ENCODE results near the gene HMMR.

HMMR gene

DNA sequence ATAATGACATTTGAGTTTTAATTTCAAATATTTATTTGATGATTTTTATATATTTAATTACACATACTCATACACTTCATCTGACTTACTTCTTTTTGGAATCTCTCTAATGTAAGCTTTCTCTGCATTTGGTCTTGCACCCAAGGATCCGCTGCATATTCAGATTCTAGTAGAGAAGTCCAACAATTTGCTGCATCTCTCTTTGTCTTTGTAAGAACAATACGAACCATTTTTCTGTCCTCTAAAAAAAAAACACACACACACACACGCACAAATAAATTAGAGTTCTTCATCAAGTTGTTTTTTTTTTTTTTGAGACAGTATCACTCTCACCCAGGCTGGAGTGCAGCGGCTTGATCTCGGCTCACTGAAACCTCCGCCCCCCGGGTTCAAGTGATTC, 3.6 kb upstream of the HMMR start:
- no peak for DNase-seq (ENCODE audit: low read depth in 2 of 3, low spot score in 1 of 3)

DNA sequence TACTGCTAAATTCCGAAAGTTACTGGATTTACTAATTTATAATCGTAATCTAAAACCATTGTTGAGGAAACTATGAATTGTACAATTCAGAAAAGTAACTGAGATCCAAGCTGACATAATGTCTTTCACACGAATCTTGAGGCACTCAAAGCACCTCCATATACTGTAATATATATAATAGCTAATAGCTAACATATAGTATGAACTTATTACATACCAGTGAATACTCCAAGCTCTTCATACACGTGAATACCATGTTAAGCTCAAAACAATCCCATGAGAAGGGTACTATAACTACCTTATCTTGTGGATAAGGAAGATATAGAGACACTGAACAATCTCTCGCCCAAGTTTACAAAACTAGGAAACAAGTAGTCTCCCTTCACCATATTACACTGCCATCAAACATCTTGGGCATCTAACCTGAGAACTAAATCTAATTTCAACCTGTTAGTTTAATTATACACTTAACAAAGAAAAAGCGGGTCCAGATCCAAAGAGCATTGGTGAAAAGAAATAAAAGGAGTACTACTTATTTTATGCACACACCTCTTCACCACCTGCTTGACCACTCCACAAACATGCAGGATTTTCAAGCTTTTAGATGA, 1.6 kb upstream of the HMMR start:
- no peak for DNase-seq (ENCODE audit: low read depth in 2 of 3, low spot score in 1 of 3)

DNA sequence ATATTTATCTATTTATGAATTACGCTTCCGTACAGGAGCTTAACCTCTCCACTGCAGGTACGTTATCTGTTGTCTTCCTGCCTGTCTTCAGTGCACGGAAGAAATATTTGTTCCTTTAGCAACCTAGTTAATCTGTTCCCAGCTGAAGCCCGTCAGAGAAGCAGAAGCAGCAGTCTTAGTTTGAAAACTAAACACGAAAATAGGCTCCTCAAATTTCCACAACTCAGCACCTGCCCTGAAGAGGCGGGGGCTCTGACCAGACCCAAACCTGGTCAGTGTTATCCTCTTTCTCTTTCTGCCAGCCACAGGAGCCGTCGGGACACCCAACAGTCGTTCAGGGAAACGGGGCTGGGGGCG, 992 bp upstream of the HMMR start:
- DNase-seq (ENCODE audit: low read depth in 2 of 3, low spot score in 1 of 3) = no peak

DNA sequence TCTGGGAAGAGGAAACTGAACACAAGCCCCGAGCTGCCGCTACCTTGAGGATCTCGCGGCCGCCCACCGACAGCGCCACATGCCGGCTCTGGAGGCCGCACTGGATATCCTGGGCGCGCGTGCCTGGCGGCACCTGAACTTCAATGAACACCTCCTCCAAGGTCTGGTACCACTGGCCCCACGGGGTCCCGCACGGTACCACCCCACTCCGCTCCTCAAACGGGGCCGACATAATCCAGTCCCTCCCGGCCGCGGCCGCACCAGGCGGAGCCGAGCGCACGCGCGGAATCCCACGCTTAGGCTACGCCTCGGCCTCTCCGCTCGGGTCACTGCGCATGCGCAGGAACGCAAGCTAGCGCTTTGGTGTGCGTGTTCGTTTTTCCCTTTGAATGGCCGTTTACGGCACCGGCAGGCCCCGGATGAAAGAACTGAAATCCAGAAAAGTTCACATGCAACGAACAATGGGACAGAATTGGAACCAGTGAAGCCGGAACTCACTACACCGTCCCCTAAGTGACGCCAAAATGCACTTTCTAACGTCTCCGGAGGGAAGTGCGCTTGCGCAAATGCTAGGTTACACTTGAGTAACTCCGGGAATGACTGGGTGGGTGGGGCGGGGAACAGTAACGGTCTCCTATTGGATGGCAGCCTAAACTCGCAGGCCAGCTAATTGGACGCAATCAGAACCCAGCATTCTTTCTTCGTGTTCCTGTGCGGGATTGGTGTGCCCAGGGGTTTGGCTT, 442 bp upstream of the HMMR start, which contains the start of gene NUDCD2:
Gene NUDCD2 (minus strand): TSS at position 284 of the 743 bp plus-strand sequence. CDS start 52 bp downstream, at position 232.
- peak; percentile 89 to 91 (median 90) for DNase-seq (ENCODE audit: low read depth in 2 of 3, low spot score in 1 of 3)

DNA sequence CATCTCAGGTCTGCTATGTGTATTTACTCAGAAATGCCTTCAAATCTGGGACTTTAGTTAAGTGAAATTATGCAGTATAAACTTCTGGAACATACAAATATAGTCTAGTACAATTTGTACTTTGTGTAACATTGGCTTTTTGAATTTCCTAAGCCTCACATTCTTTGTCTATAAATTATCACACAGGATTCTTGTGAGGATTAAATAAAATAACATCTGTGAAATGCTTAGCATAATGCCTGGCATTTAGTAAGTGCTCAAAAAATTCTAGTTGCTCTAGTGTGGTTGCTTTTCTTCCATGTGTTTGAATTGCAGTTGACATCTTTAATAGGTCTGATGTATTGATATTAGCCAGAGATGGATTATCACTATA, 2.6 kb downstream of the HMMR start:
- no peak for DNase-seq (ENCODE audit: low read depth in 2 of 3, low spot score in 1 of 3)

DNA sequence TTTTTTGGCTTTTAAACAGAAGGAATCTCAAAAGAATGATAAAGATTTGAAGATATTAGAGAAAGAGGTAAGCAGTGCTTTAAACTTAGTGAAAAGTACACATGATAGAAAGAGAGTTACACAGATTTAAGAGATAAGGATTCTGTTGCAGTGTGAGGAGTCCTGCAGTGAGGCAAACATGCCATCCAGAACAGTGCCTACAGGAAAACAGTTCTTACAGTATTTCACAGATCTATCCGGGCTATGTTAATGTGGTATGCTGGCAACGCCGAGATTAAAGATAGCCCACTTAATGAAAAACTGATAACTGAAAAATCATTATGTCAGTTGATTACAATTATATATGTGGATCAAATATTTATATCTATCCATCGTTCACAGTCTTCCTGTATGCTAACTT, 7.2 kb downstream of the HMMR start:
- no peak for DNase-seq (ENCODE audit: low read depth in 2 of 3, low spot score in 1 of 3)

DNA sequence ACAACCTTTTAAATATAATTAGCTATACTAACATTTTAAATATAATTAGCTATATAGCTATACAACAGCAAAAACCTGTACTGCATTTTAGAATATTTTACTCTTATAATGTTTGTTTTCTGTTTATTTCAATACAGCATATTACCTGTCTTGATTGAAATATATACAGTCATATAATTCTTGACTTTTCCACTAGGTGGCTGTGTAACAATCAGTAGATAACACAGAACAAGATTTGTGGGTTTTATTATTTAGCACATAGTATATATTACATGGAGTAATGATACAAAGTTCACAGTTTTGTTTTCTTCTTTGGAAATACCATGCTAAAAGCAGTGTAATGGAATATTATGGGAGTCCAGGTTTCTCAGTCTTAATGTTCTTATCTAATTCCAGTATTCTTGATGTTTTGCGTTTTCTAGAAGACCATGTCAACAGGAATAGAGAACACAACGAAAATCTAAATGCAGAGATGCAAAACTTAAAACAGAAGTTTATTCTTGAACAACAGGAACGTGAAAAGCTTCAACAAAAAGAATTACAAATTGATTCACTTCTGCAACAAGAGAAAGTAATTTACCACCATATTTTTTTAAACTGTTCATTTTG, 13.3 kb downstream of the HMMR start:
- no peak for DNase-seq (ENCODE audit: low read depth in 2 of 3, low spot score in 1 of 3)

DNA sequence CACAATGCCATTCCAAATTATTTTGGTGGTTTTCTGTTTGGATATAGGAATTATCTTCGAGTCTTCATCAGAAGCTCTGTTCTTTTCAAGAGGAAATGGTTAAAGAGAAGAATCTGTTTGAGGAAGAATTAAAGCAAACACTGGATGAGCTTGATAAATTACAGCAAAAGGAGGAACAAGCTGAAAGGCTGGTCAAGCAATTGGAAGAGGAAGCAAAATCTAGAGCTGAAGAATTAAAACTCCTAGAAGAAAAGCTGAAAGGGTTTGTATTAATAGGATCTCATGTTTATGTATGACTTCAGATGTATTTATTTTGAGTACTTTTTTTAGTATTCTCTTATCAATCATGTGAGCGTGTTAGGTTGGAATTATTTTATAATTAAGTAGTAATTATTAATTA, 15.0 kb downstream of the HMMR start:
- no peak for DNase-seq (ENCODE audit: low read depth in 2 of 3, low spot score in 1 of 3)

DNA sequence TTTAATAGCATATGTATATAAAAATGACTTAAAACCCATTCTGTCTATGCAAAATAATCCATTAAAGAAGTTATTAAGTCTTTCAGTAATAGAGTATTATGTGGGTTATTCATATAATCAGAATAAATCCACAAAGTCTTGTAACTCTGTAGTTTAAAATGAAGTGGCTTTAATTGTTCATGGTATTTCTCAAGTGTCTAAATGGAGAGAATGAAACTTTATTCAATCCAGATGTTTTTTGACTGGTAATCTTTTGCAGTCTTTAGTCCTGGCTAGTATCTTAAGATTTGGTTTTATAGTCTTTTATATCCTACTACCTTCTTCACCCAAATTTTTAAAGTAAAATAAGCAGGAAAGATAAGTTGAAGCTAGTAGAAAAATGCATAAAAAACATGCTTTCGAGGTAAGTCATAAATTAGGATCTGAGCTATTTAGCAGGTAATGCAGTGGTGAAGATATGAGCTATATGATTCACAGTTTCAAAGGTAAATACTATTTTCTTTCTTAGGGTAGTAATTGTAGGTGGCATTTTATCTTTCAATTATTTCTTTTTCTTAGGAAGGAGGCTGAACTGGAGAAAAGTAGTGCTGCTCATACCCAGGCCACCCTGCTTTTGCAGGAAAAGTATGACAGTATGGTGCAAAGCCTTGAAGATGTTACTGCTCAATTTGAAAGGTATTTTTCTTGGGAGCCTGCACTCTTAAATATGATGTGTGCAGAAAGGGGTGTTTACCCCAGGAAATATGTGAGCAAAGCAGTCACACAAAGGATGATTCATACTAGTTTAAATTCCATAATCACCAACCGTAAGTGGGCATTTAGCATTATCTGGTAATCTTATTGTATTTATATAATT, 17.9 kb downstream of the HMMR start:
- no peak for DNase-seq (ENCODE audit: low read depth in 2 of 3, low spot score in 1 of 3)

DNA sequence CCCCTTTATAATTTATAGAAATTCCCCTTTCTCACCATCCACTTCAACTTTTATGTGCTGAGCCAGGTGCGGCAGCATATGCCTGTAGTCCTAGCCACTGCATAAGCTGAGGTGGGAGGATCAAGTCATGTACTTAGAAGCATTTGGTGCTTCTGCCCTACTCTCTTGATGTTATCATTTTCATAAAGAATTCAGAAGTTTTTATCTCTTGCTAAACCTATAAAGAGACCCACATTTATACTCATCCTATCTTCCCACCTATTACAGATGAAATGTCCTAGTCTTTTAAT, 18.5 kb downstream of the HMMR start:
- DNase-seq (ENCODE audit: low read depth in 2 of 3, low spot score in 1 of 3) = no peak

DNA sequence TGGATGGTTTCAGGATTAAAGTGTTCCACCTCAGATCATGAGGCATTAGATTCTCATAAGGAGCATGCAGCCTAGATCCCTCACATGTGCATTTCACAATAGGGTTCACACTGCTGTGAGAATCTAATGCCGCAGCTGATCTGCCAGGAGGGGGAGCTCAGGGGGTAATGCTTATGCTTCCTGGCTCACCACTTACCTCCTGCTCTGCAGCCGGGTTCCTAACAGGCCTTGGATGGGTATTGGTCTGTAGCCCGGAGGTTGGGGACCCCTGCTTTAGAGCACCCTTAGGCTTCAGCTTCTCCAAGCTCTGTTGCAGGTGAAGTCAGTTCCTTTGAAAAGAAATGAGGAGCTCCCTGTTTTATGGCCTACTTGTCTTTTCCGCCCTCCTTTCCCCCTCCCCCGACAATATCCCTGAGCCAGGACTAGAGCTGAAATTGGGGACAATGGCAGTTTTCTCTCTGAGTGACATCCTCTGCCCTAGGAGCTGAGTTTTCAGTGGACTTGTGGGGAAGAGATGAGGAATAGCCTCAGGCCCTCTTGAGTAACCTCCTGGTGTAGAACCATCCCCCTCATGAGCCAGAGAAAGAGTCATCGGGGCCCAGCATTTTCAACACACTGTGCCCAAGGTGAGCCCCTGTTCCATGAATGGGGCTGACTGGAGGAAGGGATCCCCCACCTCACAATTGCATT, 28.8 kb downstream of the HMMR start:
- DNase-seq (ENCODE audit: low read depth in 2 of 3, low spot score in 1 of 3) = no peak

DNA sequence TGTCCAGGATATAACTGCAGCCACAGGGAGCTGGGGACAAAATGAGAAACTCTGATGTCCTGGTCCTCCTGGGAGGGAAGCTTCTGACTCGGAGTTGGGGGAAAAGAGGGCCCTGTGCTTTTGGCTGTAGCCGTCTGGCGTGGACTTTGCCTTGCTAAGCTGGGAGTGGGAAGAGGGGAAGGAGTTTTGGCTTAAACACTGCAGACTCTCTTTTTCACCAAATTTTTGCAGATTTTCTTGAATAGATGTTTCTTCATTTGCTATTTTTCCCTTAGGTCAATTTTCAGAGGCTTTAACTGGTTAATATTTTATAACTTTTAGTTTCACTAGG, 29.3 kb downstream of the HMMR start:
- no peak for DNase-seq (ENCODE audit: low read depth in 2 of 3, low spot score in 1 of 3)

DNA sequence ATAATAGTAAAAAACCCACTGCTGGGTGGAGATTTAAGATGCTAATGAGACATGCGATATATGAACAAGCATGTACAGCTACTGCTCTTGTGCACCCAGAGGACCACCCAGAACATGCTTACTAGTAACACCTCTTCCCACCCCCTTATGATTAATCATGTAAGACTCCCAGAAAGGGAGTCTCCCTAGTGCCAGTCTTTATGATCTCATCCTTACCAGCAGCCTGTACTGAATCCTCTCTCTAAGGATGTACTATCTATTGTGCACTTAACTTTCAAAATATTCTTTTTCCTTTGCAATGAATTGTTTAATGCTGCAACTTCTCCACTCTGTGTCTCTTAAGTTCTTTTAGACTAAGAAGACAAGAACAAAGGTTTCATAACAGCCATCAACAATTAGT, 35.9 kb downstream of the HMMR start:
- no peak for DNase-seq (ENCODE audit: low read depth in 2 of 3, low spot score in 1 of 3)

DNA sequence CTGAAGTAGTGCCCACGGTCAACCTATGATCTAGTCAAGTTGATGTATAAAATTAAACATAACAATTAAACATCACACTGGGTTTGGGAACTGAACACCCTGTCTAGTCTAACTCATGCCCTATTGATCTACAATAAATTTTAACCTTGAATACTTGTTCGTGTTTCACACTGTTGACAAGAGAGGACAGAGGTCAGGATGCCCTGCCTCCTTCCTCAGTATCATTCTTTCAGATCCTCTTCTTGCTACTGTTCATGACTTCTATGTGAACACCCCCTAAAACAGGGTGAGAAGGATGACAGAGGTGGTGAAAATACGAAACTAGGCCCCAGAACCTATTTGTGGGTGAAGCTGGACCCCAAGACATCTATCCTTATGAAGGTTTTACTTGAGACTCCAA, 36.9 kb downstream of the HMMR start:
- no peak for DNase-seq (ENCODE audit: low read depth in 2 of 3, low spot score in 1 of 3)

DNA sequence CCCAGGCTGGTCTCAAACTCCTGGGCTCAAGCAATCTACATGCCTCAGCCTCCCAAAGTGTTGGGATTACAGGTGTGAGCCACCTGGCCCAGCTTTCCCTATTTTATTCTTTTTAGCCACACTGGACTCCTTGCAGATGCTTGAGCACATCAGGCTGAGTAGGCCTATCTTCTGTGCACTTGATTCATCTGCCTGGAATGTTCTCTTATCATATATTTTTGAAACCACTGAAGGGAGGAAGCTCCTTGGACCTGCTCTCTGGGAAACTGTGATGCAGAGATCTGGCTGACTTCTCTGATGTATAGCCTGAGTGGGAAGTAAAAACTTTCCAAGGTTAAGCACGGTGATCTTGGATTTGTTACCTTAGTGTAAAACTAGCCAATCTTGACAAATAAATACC, 38.5 kb downstream of the HMMR start:
- DNase-seq (ENCODE audit: low read depth in 2 of 3, low spot score in 1 of 3) = no peak

DNA sequence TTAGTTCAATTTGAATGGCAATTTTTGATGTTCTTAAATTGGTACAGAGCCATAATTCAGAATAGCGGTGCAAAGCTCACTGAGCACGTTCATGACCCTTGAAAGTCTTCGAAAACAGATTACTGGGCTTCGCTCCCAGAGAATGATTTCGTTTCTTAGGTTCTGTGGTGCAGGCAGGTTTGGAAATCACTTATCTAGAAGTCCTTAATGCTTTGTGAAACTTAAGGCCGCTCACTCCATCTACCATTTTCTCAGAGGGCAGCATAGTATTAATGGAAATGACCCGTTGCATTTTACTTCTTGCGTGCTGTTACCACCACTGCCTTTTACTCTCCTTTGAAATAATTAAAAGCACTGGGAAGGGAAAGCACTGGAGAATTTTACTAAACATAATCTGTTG, 42.1 kb downstream of the HMMR start:
- DNase-seq (ENCODE audit: low read depth in 2 of 3, low spot score in 1 of 3) = no peak

DNA sequence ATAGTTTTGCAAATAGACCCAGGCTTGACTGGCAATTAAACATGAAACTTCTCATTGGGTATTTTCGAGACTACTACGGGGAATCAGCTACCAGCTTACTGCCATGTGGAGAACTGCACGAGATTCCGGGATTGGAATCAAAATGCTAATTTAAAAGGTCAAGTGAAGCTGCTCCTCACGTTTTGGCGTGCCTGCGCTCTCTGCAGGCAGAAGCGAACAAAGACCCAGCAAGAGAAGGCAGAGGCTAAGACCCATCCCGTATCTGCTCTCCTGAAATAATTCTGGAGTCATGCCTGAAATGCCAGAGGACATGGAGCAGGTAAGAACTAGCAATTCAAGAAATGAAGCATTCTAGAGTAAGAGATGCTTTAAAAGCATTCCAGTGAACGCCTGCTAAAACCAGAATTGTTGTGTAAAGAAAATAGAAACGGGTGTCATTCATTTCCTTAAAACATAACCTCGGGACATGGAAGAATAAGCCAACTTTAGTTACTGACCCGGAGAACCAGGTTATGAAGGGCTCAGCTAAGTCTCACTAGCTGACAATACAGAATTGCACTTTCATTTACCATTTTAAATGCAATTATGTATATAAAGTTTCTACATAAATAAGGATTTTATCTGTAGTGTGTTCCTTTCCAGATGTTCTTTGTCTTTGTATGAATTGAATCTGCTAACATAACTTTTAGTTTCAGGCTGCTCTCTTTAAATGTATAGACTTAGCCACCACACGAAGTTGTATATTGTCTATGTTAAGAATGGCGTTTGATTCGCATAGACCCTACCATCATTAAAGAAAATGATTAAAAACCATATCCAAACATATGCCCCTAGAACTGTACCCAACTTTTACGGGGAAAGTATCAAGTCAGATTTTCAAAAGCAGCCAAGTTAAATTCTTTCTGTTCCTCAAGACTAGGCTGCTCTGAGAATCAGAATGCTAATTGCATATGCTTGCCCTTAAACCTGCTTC, 43.0 kb downstream of the HMMR start:
- DNase-seq (ENCODE audit: low read depth in 2 of 3, low spot score in 1 of 3) = no peak

DNA sequence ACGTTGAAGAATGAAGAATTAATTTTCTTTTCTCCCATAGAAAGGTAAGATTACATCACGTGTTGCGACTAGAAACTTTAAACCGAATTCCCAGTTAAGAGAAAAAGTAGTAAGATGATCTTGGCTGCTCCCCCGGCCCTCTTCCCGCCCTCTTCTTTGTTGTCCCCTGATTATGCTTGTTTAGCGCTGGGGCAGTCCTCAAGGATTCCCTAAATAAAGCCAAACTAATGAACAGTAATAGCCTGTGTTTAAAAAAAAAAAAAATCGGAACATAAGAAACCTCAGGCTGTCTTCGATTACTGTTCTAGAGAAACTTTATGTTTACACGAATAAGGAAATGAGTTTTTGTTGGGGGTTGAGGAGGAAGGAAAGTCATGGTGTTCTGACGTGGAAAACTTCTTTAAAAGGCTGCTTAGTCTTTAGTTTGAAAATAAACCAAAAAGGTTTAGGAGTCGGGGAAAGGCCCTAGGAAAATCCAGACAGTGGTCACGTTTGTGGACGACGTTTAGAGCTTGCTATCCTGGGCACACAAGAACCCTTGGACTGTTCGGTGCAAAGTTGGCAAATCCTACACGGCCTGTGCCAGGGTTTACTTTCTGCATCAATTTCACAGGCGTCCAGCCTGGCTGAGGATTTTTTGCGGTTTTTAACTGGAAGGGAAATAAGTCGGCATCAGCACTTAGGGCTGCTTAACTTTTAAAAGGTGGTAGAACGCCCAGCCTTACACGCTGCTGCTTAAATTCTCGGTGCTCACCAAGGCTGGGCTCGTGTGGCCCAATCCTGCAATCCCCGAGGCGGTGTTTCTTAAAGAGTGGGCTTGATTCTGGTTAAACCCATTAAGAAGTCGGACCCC, 43.9 kb downstream of the HMMR start:
- peak; percentile 32 to 35 (median 34) for DNase-seq (ENCODE audit: low read depth in 2 of 3, low spot score in 1 of 3)

DNA sequence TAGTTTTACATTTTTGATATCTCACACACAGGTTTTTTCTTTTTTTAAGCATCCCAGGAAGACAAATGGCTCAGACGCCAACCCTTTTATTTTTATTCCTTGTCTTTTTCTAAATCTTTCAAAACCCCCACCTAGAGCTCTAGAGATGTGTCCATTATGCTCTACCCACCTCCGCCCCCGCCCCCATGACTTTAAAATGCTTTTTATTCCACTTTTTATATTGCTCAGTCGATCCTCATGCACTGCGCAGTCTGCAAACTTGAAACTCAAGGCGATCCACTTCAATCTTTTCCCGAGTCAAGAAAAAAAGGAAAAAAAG, 44.6 kb downstream of the HMMR start:
- no peak for DNase-seq (ENCODE audit: low read depth in 2 of 3, low spot score in 1 of 3)
